H9 (cell line): ENCODE measurements around the gene RB1. TPM values are rescaled to one million over a fixed set of nuclear protein-coding genes. Genes with fewer than 3 reads are reported as not detected.

Experiments
- DNase-seq: peaks from one replicate; pipeline ENCODE4 v3.0.0-alpha.2; 2017
- H2AFZ ChIP-seq: one replicate; pipeline ENCODE4 v1.6.1; 2013; ENCODE audit warnings: mild to moderate bottlenecking, low read length, control low read depth, moderate library complexity
- H2AK5ac ChIP-seq: 2 replicates; pipeline ENCODE4 v1.6.1; 2013; ENCODE audit warnings: low read length, control low read depth, mixed read lengths; ENCODE audit not compliant: insufficient read length
- H2BK120ac ChIP-seq: one replicate; pipeline ENCODE4 v1.6.1; 2013; ENCODE audit warnings: low read depth, mild to moderate bottlenecking, low read length, control low read depth, inconsistent platforms; ENCODE audit not compliant: poor library complexity, severe bottlenecking
- H2BK12ac ChIP-seq: 2 replicates; pipeline ENCODE4 v1.6.1; 2013; ENCODE audit warnings: low read length, control low read depth, mixed read lengths, low read depth; ENCODE audit not compliant: insufficient read length
- H2BK15ac ChIP-seq: 2 replicates; pipeline ENCODE4 v1.6.1; 2013; ENCODE audit warnings: low read depth, low read length, control low read depth
- H2BK20ac ChIP-seq: one replicate; pipeline ENCODE4 v1.6.1; 2013; ENCODE audit warnings: low read depth, mild to moderate bottlenecking, low read length, control low read depth, inconsistent platforms; ENCODE audit not compliant: poor library complexity, severe bottlenecking
- H2BK5ac ChIP-seq: 2 replicates; pipeline ENCODE4 v1.6.1; 2013; ENCODE audit warnings: low read length, control low read depth, mixed read lengths; ENCODE audit not compliant: insufficient read length
- H3K14ac ChIP-seq: 2 replicates; pipeline ENCODE4 v1.6.1; 2013; ENCODE audit warnings: low read length, control low read depth; ENCODE audit not compliant: insufficient read depth
- H3K18ac ChIP-seq: 2 replicates; pipeline ENCODE4 v1.6.1; 2013; ENCODE audit warnings: low read depth, mild to moderate bottlenecking, mixed read lengths, low read length, control low read depth; ENCODE audit not compliant: insufficient read length
- H3K23ac ChIP-seq: 2 replicates; pipeline ENCODE4 v1.6.1; 2013; ENCODE audit warnings: low read length, control low read depth, mixed read lengths, low read depth; ENCODE audit not compliant: insufficient read length
- H3K23me2 ChIP-seq: 2 replicates; pipeline ENCODE4 v1.6.1; 2013; ENCODE audit warnings: low read depth, mild to moderate bottlenecking, mixed read lengths, low read length, control low read depth; ENCODE audit not compliant: insufficient read length, poor library complexity, severe bottlenecking
- H3K27ac ChIP-seq: 2 replicates; pipeline ENCODE4 v1.5.1; 2013; ENCODE audit warnings: low read length, control low read depth, mixed read lengths, low read depth; ENCODE audit not compliant: insufficient read length
- H3K27me3 ChIP-seq: 2 replicates; pipeline ENCODE4 v1.6.1; 2013; ENCODE audit warnings: low read length, control low read depth, inconsistent platforms; ENCODE audit not compliant: insufficient read depth
- H3K4ac ChIP-seq: 2 replicates; pipeline ENCODE4 v1.6.1; 2013; ENCODE audit warnings: low read depth, mild to moderate bottlenecking, control low read depth, inconsistent platforms, low read length, moderate library complexity
- H3K4me1 ChIP-seq: 2 replicates; pipeline ENCODE4 v1.6.1; 2013; ENCODE audit warnings: low read length, control low read depth, inconsistent platforms; ENCODE audit not compliant: insufficient read depth
- H3K4me2 ChIP-seq: 2 replicates; pipeline ENCODE4 v1.6.1; 2013; ENCODE audit warnings: low read length, control low read depth, mixed read lengths; ENCODE audit not compliant: insufficient read length, insufficient read depth
- H3K56ac ChIP-seq: 2 replicates; pipeline ENCODE4 v1.6.1; 2013; ENCODE audit warnings: low read depth, mild to moderate bottlenecking, mixed read lengths, low read length, control low read depth; ENCODE audit not compliant: insufficient read length
- H3K79me1 ChIP-seq: 2 replicates; pipeline ENCODE4 v1.6.1; 2013; ENCODE audit warnings: low read depth, mild to moderate bottlenecking, moderate library complexity, low read length, control low read depth, inconsistent platforms; ENCODE audit not compliant: insufficient read depth, poor library complexity, severe bottlenecking
- H3K79me2 ChIP-seq: 2 replicates; pipeline ENCODE4 v1.6.1; 2013; ENCODE audit warnings: low read length, control low read depth, inconsistent platforms; ENCODE audit not compliant: insufficient read depth
- H3K9ac ChIP-seq: 2 replicates; pipeline ENCODE4 v1.6.1; 2013; ENCODE audit warnings: low read length, control low read depth, mixed read lengths; ENCODE audit not compliant: insufficient read length; ENCODE audit errors: extremely low read depth
- H3K9me3 ChIP-seq: one replicate; pipeline ENCODE4 v1.6.1; 2013; ENCODE audit warnings: low read depth, low read length, inconsistent platforms; ENCODE audit not compliant: control insufficient read depth
- H3T11ph ChIP-seq: one replicate; pipeline ENCODE4 v1.6.1; 2013; ENCODE audit warnings: mild to moderate bottlenecking, low read length, control low read depth, inconsistent platforms
- H4K20me1 ChIP-seq: one replicate; pipeline ENCODE4 v1.6.1; 2013; ENCODE audit not compliant: control insufficient read depth, insufficient read length, insufficient read depth
- H4K5ac ChIP-seq: 2 replicates; pipeline ENCODE4 v1.6.1; 2013; ENCODE audit warnings: low read depth, mild to moderate bottlenecking, mixed read lengths, low read length, control low read depth; ENCODE audit not compliant: insufficient read length
- H4K8ac ChIP-seq: replicated peaks from 2 replicates; pipeline ENCODE4 v1.6.1; 2013; ENCODE audit warnings: low read length, control low read depth, mixed read lengths, low read depth; ENCODE audit not compliant: insufficient read length
- H4K91ac ChIP-seq: 2 replicates; pipeline ENCODE4 v1.6.1; 2013; ENCODE audit warnings: low read depth, mild to moderate bottlenecking, moderate library complexity, mixed read lengths, low read length, control low read depth; ENCODE audit not compliant: insufficient read length
- H3K27ac Mint-ChIP-seq, 3 experiments: 2 replicates in 2 of 3; 3 replicates in 1 of 3; pipeline ENCODE4 v1.8.0; 2020 to 2021; ENCODE audit warnings: mixed read lengths in 3 of 3, mild to moderate bottlenecking in 1 of 3, moderate library complexity in 1 of 3
- H3K27me3 Mint-ChIP-seq: 2 replicates; pipeline ENCODE4 v1.8.0; 2021; ENCODE audit warnings: low read depth, mild to moderate bottlenecking, moderate library complexity, mixed read lengths
- H3K36me3 Mint-ChIP-seq, 3 experiments: 2 replicates in 2 of 3; 3 replicates in 1 of 3; pipeline ENCODE4 v1.8.0; 2020 to 2021; ENCODE audit warnings: low read depth in 3 of 3, mixed read lengths in 3 of 3; ENCODE audit not compliant: insufficient read depth in 1 of 3
- H3K4me1 Mint-ChIP-seq, 2 experiments: 2 replicates each; pipeline ENCODE4 v1.8.0; 2020; ENCODE audit warnings: mixed read lengths in 2 of 2
- H3K4me3 Mint-ChIP-seq, 2 experiments: 2 replicates in 1 of 2; 3 replicates in 1 of 2; pipeline ENCODE4 v1.8.0; 2020 to 2021; ENCODE audit warnings: mild to moderate bottlenecking in 2 of 2, mixed read lengths in 2 of 2, moderate library complexity in 1 of 2
- H3K9me3 Mint-ChIP-seq, 2 experiments: 2 replicates in 1 of 2; 3 replicates in 1 of 2; pipeline ENCODE4 v1.8.0; 2020; ENCODE audit warnings: mild to moderate bottlenecking in 2 of 2, mixed read lengths in 2 of 2, moderate library complexity in 1 of 2
- WGBS: extraction: QIAGEN DNeasy Blood & Tissue Kit; methylation state at CpG from one replicate; pipeline ENCODE4 v1.1.7; 2013; ENCODE audit warnings: missing lambda C conversion rate, low lambda C conversion rate, mixed read lengths; ENCODE audit not compliant: insufficient read length; ENCODE audit errors: extremely low coverage; 5-methylcytosine and 5-hydroxymethylcytosine counted together
- total RNA-seq: library from RNA; stranded (reverse); gene quantifications from 2 replicates; pipeline ENCODE4 v1.2.1, GENCODE V29; 2021
- TF ChIP-seq, protein P1 (sequence below): fragments of 200-600 bp; sonication (generic); conservative IDR thresholded peaks from 3 replicates; pipeline ENCODE4 v1.8.0; 2021; ENCODE audit warnings: antibody characterized with exemption, mild to moderate bottlenecking

Gene RB1
- total RNA-seq, 1 experiment from 2014 or later = 20.5 TPM

DNA sequence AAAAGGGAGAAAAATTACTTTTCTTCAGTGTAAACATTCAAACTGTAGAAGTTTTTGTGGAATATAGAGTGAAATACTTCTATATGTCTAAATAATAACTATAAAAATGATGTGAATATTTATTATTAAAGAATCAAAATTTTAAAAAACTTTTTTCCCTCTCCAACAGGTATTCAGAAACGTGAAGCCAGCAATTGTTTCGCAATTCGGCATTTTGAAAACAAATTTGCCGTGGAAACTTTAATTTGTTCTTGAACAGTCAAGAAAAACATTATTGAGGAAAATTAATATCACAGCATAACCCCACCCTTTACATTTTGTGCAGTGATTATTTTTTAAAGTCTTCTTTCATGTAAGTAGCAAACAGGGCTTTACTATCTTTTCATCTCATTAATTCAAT, 42.6 kb upstream of the RB1 start:
- Histone ChIP-seq H3K14ac (no peak overlapping the region), H2AFZ (no peak overlapping the region), H3K18ac (no peak overlapping the region), H2BK120ac (no peak overlapping the region), H2BK20ac (no peak overlapping the region), H3K4ac (no peak overlapping the region), H3K56ac (no peak overlapping the region), H3K9ac (no peak overlapping the region), H4K20me1 (no peaks in the 10 kb centered on the region), H2BK12ac (no peak overlapping the region), H3K23ac (no peak overlapping the region), H3K79me1 (no peaks in the 10 kb centered on the region), H2BK15ac (no peak overlapping the region), H3K79me2 (no peaks in the 10 kb centered on the region), H3K27ac (no peak overlapping the region), H3T11ph (no peak overlapping the region), H3K23me2 (no peaks in the 10 kb centered on the region), H4K91ac (no peak overlapping the region), H3K27me3 (no peaks in the 10 kb centered on the region), H3K4me1 (no peaks in the 10 kb centered on the region), H2AK5ac (no peak overlapping the region), H2BK5ac (no peak overlapping the region), H3K9me3 (no peaks in the 10 kb centered on the region), H4K8ac (no peak overlapping the region), H4K5ac (no peak overlapping the region), H3K4me2 (no peak overlapping the region)
- Mint-ChIP-seq H3K4me1 (peaks cover 3 to 13% of the 10 kb centered on the region in 2 experiments; a peak in 2 of 4 replicates), H3K9me3 (no peaks in the 10 kb centered on the region), H3K36me3 (peaks cover 21 to 63% (median 54%) of the 10 kb centered on the region in 3 experiments), H3K4me3 (no peak overlapping the region), H3K27me3 (no peaks in the 10 kb centered on the region), H3K27ac (no peak overlapping the region)
- no CpG with 5 or more reads among the region's 4 CpGs for WGBS
- TF ChIP-seq, protein P1, sequence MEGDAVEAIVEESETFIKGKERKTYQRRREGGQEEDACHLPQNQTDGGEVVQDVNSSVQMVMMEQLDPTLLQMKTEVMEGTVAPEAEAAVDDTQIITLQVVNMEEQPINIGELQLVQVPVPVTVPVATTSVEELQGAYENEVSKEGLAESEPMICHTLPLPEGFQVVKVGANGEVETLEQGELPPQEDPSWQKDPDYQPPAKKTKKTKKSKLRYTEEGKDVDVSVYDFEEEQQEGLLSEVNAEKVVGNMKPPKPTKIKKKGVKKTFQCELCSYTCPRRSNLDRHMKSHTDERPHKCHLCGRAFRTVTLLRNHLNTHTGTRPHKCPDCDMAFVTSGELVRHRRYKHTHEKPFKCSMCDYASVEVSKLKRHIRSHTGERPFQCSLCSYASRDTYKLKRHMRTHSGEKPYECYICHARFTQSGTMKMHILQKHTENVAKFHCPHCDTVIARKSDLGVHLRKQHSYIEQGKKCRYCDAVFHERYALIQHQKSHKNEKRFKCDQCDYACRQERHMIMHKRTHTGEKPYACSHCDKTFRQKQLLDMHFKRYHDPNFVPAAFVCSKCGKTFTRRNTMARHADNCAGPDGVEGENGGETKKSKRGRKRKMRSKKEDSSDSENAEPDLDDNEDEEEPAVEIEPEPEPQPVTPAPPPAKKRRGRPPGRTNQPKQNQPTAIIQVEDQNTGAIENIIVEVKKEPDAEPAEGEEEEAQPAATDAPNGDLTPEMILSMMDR = no peak
- no peak for DNase-seq
